ENCODE data around the gene THEM5. TPM values are rescaled to one million over a fixed set of nuclear protein-coding genes. Genes with fewer than 3 reads are reported as not detected.

The THEM5 gene
- total RNA-seq, 1 experiment from 2014 or later, result not detected

GRCh38 chr1:151833172-151833900, 20.2 kb downstream of the THEM5 start:
- Histone ChIP-seq H3K4me1 (ENCODE audit: low read length) (no peaks in the 10 kb centered on the region), H3K27ac (ENCODE audit: low read length) (no peak overlapping the region), H4K20me1 (ENCODE audit: insufficient read depth, low read depth, low read length) (no peaks in the 10 kb centered on the region), H3K36me3 (ENCODE audit: insufficient read depth, low read length) (no peaks in the 10 kb centered on the region), H3K27me3 (ENCODE audit: low read length) (no peaks in the 10 kb centered on the region), H3K4me2 (ENCODE audit: low read depth, low read length, poor library complexity, severe bottlenecking) (no peak overlapping the region), H3K79me2 (ENCODE audit: low read length) (no peaks in the 10 kb centered on the region), H3K4me3 (ENCODE audit: low read length) (no peak overlapping the region), H3K9me2 (replicated peaks; ENCODE audit: insufficient read depth, low read length) (no peaks in the 10 kb centered on the region), H2AFZ (ENCODE audit: low read length) (no peak overlapping the region), H3K9ac (ENCODE audit: low read length) (no peak overlapping the region), H3K9me3 (ENCODE audit: low read length) (no peaks in the 10 kb centered on the region)
- no peak for DNase-seq

- Histone ChIP-seq H4K20me1 (ENCODE audit: insufficient read depth, low read depth, low read length) (no peaks in the 10 kb centered on the region), H3K9ac (ENCODE audit: low read length) (no peak overlapping the region), H3K27ac (ENCODE audit: low read length) (no peak overlapping the region), H3K4me3 (ENCODE audit: low read length) (no peak overlapping the region), H3K36me3 (ENCODE audit: insufficient read depth, low read length) (no peaks in the 10 kb centered on the region), H3K79me2 (ENCODE audit: low read length) (no peaks in the 10 kb centered on the region), H3K27me3 (ENCODE audit: low read length) (no peaks in the 10 kb centered on the region), H3K9me2 (replicated peaks; ENCODE audit: insufficient read depth, low read length) (no peaks in the 10 kb centered on the region), H3K4me1 (ENCODE audit: low read length) (no peaks in the 10 kb centered on the region), H2AFZ (ENCODE audit: low read length) (no peak overlapping the region), H3K4me2 (ENCODE audit: low read depth, low read length, poor library complexity, severe bottlenecking) (no peak overlapping the region), H3K9me3 (ENCODE audit: low read length) (no peaks in the 10 kb centered on the region)
- no peak for DNase-seq
Observed at GRCh38 chr1:151832318-151832980, 21.1 kb downstream of the THEM5 start.

GRCh38 chr1:151831605-151832004, 21.9 kb downstream of the THEM5 start, which contains the start of gene RORC:
RORC (minus strand) TSS chr1:151831802; CDS start chr1:151831764, 38 bp downstream.
- H3K79me2 ChIP-seq (ENCODE audit: low read length), result no peaks in the 10 kb centered on the region
- no peak within 1 kb of the TSS for H3K27ac ChIP-seq (ENCODE audit: low read length)
- H3K9me2 ChIP-seq (replicated peaks; ENCODE audit: insufficient read depth, low read length), result no peaks in the 10 kb centered on the region
- H3K36me3 ChIP-seq (ENCODE audit: insufficient read depth, low read length), result no peaks in the 10 kb centered on the region
- no peak within 1 kb of the TSS for H3K4me3 ChIP-seq (ENCODE audit: low read length)
- H3K4me1 ChIP-seq (ENCODE audit: low read length), result no peaks in the 10 kb centered on the region
- H3K27me3 ChIP-seq (ENCODE audit: low read length), result no peaks in the 10 kb centered on the region
- H3K9ac ChIP-seq (ENCODE audit: low read length), result no peak within 1 kb of the TSS
- H3K4me2 ChIP-seq (ENCODE audit: low read depth, low read length, poor library complexity, severe bottlenecking), result no peak within 1 kb of the TSS
- H2AFZ ChIP-seq (ENCODE audit: low read length), result no peak within 1 kb of the TSS
- H4K20me1 ChIP-seq (ENCODE audit: insufficient read depth, low read depth, low read length), result no peaks in the 10 kb centered on the region
- no peak for DNase-seq
- no peaks in the 10 kb centered on the region for H3K9me3 ChIP-seq (ENCODE audit: low read length)

- H3K27ac ChIP-seq (ENCODE audit: low read length), result no peak overlapping the region
- no peaks in the 10 kb centered on the region for H3K9me3 ChIP-seq (ENCODE audit: low read length)
- no peak overlapping the region for H2AFZ ChIP-seq (ENCODE audit: low read length)
- no peaks in the 10 kb centered on the region for H3K9me2 ChIP-seq (replicated peaks; ENCODE audit: insufficient read depth, low read length)
- H3K36me3 ChIP-seq (ENCODE audit: insufficient read depth, low read length), result no peaks in the 10 kb centered on the region
- H3K9ac ChIP-seq (ENCODE audit: low read length), result no peak overlapping the region
- H3K27me3 ChIP-seq (ENCODE audit: low read length), result no peaks in the 10 kb centered on the region
- DNase-seq, result no peak
- no peak overlapping the region for H3K4me2 ChIP-seq (ENCODE audit: low read depth, low read length, poor library complexity, severe bottlenecking)
- no peaks in the 10 kb centered on the region for H3K79me2 ChIP-seq (ENCODE audit: low read length)
- no peaks in the 10 kb centered on the region for H4K20me1 ChIP-seq (ENCODE audit: insufficient read depth, low read depth, low read length)
- no peaks in the 10 kb centered on the region for H3K4me1 ChIP-seq (ENCODE audit: low read length)
- no peak overlapping the region for H3K4me3 ChIP-seq (ENCODE audit: low read length)
Observed at GRCh38 chr1:151831256-151831591, 22.3 kb downstream of the THEM5 start.

- Histone ChIP-seq H3K4me2 (ENCODE audit: low read depth, low read length, poor library complexity, severe bottlenecking) (no peak overlapping the region), H3K27ac (ENCODE audit: low read length) (no peak overlapping the region), H3K9ac (ENCODE audit: low read length) (no peak overlapping the region)
Observed at GRCh38 chr1:151830055-151830454, 23.5 kb downstream of the THEM5 start.

GRCh38 chr1:151829352-151830046, 24.0 kb downstream of the THEM5 start:
- Histone ChIP-seq H3K9me3 (ENCODE audit: low read length) (no peaks in the 10 kb centered on the region), H2AFZ (ENCODE audit: low read length) (no peak overlapping the region), H3K27ac (ENCODE audit: low read length) (no peak overlapping the region), H4K20me1 (ENCODE audit: insufficient read depth, low read depth, low read length) (no peaks in the 10 kb centered on the region), H3K4me2 (ENCODE audit: low read depth, low read length, poor library complexity, severe bottlenecking) (no peak overlapping the region), H3K4me1 (ENCODE audit: low read length) (no peaks in the 10 kb centered on the region), H3K36me3 (ENCODE audit: insufficient read depth, low read length) (no peaks in the 10 kb centered on the region), H3K27me3 (ENCODE audit: low read length) (no peaks in the 10 kb centered on the region), H3K4me3 (ENCODE audit: low read length) (no peak overlapping the region), H3K79me2 (ENCODE audit: low read length) (no peaks in the 10 kb centered on the region), H3K9ac (ENCODE audit: low read length) (no peak overlapping the region), H3K9me2 (replicated peaks; ENCODE audit: insufficient read depth, low read length) (no peaks in the 10 kb centered on the region)
- no peak for DNase-seq

More at GRCh38 chr1:151830055-151830454, 23.5 kb downstream of the THEM5 start:
- Histone ChIP-seq H3K4me1 (ENCODE audit: low read length) (no peaks in the 10 kb centered on the region), H3K4me3 (ENCODE audit: low read length) (no peak overlapping the region), H3K79me2 (ENCODE audit: low read length) (no peaks in the 10 kb centered on the region), H3K9me3 (ENCODE audit: low read length) (no peaks in the 10 kb centered on the region), H3K27me3 (ENCODE audit: low read length) (no peaks in the 10 kb centered on the region), H4K20me1 (ENCODE audit: insufficient read depth, low read depth, low read length) (no peaks in the 10 kb centered on the region), H3K9me2 (replicated peaks; ENCODE audit: insufficient read depth, low read length) (no peaks in the 10 kb centered on the region), H3K36me3 (ENCODE audit: insufficient read depth, low read length) (no peaks in the 10 kb centered on the region), H2AFZ (ENCODE audit: low read length) (no peak overlapping the region)
- DNase-seq, result no peak

- no peaks in the 10 kb centered on the region for H3K36me3 ChIP-seq (ENCODE audit: insufficient read depth, low read length)
- H3K27ac ChIP-seq (ENCODE audit: low read length), result no peak overlapping the region
- no peaks in the 10 kb centered on the region for H4K20me1 ChIP-seq (ENCODE audit: insufficient read depth, low read depth, low read length)
- no peak overlapping the region for H3K4me2 ChIP-seq (ENCODE audit: low read depth, low read length, poor library complexity, severe bottlenecking)
- no peak overlapping the region for H3K9ac ChIP-seq (ENCODE audit: low read length)
- no peaks in the 10 kb centered on the region for H3K79me2 ChIP-seq (ENCODE audit: low read length)
- DNase-seq, result no peak
- no peak overlapping the region for H3K4me3 ChIP-seq (ENCODE audit: low read length)
- H3K4me1 ChIP-seq (ENCODE audit: low read length), result no peaks in the 10 kb centered on the region
- H3K27me3 ChIP-seq (ENCODE audit: low read length), result no peaks in the 10 kb centered on the region
- H3K9me3 ChIP-seq (ENCODE audit: low read length), result no peaks in the 10 kb centered on the region
- no peaks in the 10 kb centered on the region for H3K9me2 ChIP-seq (replicated peaks; ENCODE audit: insufficient read depth, low read length)
- no peak overlapping the region for H2AFZ ChIP-seq (ENCODE audit: low read length)
Observed at GRCh38 chr1:151828921-151829320, 24.6 kb downstream of the THEM5 start.

GRCh38 chr1:151827853-151828252, 25.7 kb downstream of the THEM5 start:
- Histone ChIP-seq H3K36me3 (ENCODE audit: insufficient read depth, low read length) (no peaks in the 10 kb centered on the region), H3K9ac (ENCODE audit: low read length) (no peak overlapping the region), H3K79me2 (ENCODE audit: low read length) (no peaks in the 10 kb centered on the region), H3K4me1 (ENCODE audit: low read length) (no peaks in the 10 kb centered on the region), H3K4me3 (ENCODE audit: low read length) (no peak overlapping the region), H3K27ac (ENCODE audit: low read length) (no peak overlapping the region), H3K9me2 (replicated peaks; ENCODE audit: insufficient read depth, low read length) (no peaks in the 10 kb centered on the region), H3K4me2 (ENCODE audit: low read depth, low read length, poor library complexity, severe bottlenecking) (no peak overlapping the region), H3K27me3 (ENCODE audit: low read length) (no peaks in the 10 kb centered on the region), H3K9me3 (ENCODE audit: low read length) (no peaks in the 10 kb centered on the region), H4K20me1 (ENCODE audit: insufficient read depth, low read depth, low read length) (no peaks in the 10 kb centered on the region), H2AFZ (ENCODE audit: low read length) (no peak overlapping the region)
- no peak for DNase-seq

Measured in Karpas-422 (cell line).